H1 (cell line): ENCODE data around the gene ADCK2. TPM values are rescaled to one million over a fixed set of nuclear protein-coding genes. Genes with fewer than 3 reads are reported as not detected.

ENCODE experiments used
- ATF2 ChIP-seq: IDR thresholded peaks from 2 replicates; pipeline ENCODE4 v1.6.1; 2012; ENCODE audit warnings: low read length, inconsistent platforms
- JUND ChIP-seq: IDR thresholded peaks from 2 replicates; pipeline ENCODE4 v1.6.1; 2011; ENCODE audit warnings: mild to moderate bottlenecking, improper control_type of control experiment, low read length
- KDM1A ChIP-seq: fragments of 200-600, 300-600 bp; sonication (generic); IDR thresholded peaks from 2 replicates; pipeline ENCODE4 v1.7.1; 2016; ENCODE audit warnings: mild to moderate bottlenecking, low read length, borderline replicate concordance
- NANOG ChIP-seq: IDR thresholded peaks from 2 replicates; pipeline ENCODE4 v1.6.1; 2011; ENCODE audit warnings: low read length, low read depth, mild to moderate bottlenecking, inconsistent platforms; ENCODE audit not compliant: insufficient read depth, poor library complexity, severe bottlenecking
- SP4 ChIP-seq: IDR thresholded peaks from 2 replicates; pipeline ENCODE4 v1.6.1; 2012; ENCODE audit warnings: low read length, inconsistent platforms
- TAF1 ChIP-seq: IDR thresholded peaks from 2 replicates; pipeline ENCODE4 v1.6.1; 2011; ENCODE audit warnings: mild to moderate bottlenecking, low read depth, low read length
- TCF12 ChIP-seq: IDR thresholded peaks from 2 replicates; pipeline ENCODE4 v1.6.1; 2011; ENCODE audit warnings: low read depth, mild to moderate bottlenecking, low read length
- polyA plus RNA-seq, 7 experiments: library from polyadenylated mRNA; depleted of rRNA in 3 of 7; stranded (reverse) in 5 of 7; unstranded in 2 of 7; fragments of >200 nt in 5 of 7; fragments of 200-250 nt in 2 of 7; gene quantifications; 1 replicate in 5 of 7; 2 replicates in 1 of 7; 4 replicates in 1 of 7; pipeline versions ENCODE4 v1.2.1 to v1.2.3, GENCODE V29; 2011 to 2013; ENCODE audit warnings: missing spikeins in 2 of 7, mixed read lengths in 2 of 7
- total RNA-seq: library from RNA; stranded (reverse); fragmentation: NEBNext Ultra II Directional; extraction: Animal tissue kit (Norgen Biotek cat#: 25700); gene quantifications from 2 replicates; pipeline ENCODE4 v1.2.1, GENCODE V29; 2021

The ADCK2 gene
- total and polyA plus RNA-seq, 2 of the 8 experiments (the other 6 are each of a cell fraction or from before 2014, with no cell fraction given) = 6.9 to 11.7 TPM

- TF ChIP-seq TAF1 = no peak
- no peak for TF ChIP-seq ATF2
- peak; percentile 70; the same call in 1 of the 2 replicates for TF ChIP-seq JUND
- no peak for TF ChIP-seq KDM1A
- no peak for TF ChIP-seq SP4
- no peak for TF ChIP-seq TCF12
- TF ChIP-seq NANOG = no peak
- TF ChIP-seq, all 59 proteins: peak for 4
Measured at GRCh38 chr7:140625908-140626868, 46.6 kb upstream of the ADCK2 start (continued).
